OCI-LY1 (cell line): ENCODE measurements around the gene NEK1.

Experiments used
- H2AFZ ChIP-seq: fragments of 200-600 bp; sonication (generic), shearing (Covaris generic); 2 replicates; pipeline ENCODE4 v1.6.0; 2014; ENCODE audit warnings: antibody characterized with exemption, mild to moderate bottlenecking, low read length
- H3F3A ChIP-seq: fragments of 200-600 bp; sonication (generic), shearing (Covaris generic); 2 replicates; pipeline ENCODE4 v1.6.0; 2014; ENCODE audit warnings: mild to moderate bottlenecking, antibody characterized with exemption, low read length, moderate library complexity; ENCODE audit not compliant: insufficient read depth
- H3K27ac ChIP-seq: fragments of 200-600 bp; sonication (generic); 2 replicates; pipeline ENCODE4 v1.5.1; 2014; ENCODE audit warnings: low read length, mixed run types, mild to moderate bottlenecking, low read depth; ENCODE audit not compliant: poor library complexity, severe bottlenecking
- H3K27me3 ChIP-seq: fragments of 200-600 bp; sonication (generic); 2 replicates; pipeline ENCODE4 v1.6.0; 2014; ENCODE audit warnings: antibody characterized with exemption, mild to moderate bottlenecking, low read length, moderate library complexity; ENCODE audit not compliant: insufficient read depth
- H3K36me3 ChIP-seq: fragments of 200-600 bp; sonication (generic); 2 replicates; pipeline ENCODE4 v1.6.1; 2014; ENCODE audit warnings: mild to moderate bottlenecking, antibody characterized with exemption, low read length, moderate library complexity, mixed read lengths; ENCODE audit not compliant: insufficient read depth
- H3K4me1 ChIP-seq: fragments of 200-600 bp; sonication (generic); 2 replicates; pipeline ENCODE4 v1.5.1; 2014; ENCODE audit warnings: mild to moderate bottlenecking, low read length, moderate library complexity; ENCODE audit not compliant: insufficient read depth, severe bottlenecking
- H3K4me2 ChIP-seq: fragments of 200-600 bp; sonication (generic), shearing (Covaris generic); 2 replicates; pipeline ENCODE4 v1.6.1; 2014; ENCODE audit warnings: low read length
- H3K4me3 ChIP-seq: fragments of 200-600 bp; sonication (generic); 2 replicates; pipeline ENCODE4 v1.5.1; 2014; ENCODE audit warnings: low read length, low read depth, mild to moderate bottlenecking, mixed read lengths; ENCODE audit not compliant: poor library complexity, severe bottlenecking
- H3K79me2 ChIP-seq: fragments of 200-600 bp; shearing (Covaris generic); 2 replicates; pipeline ENCODE4 v1.6.1; 2016; ENCODE audit warnings: mixed run types, low read length, mixed read lengths; ENCODE audit not compliant: insufficient read depth
- H3K9ac ChIP-seq: fragments of 200-600 bp; sonication (generic), shearing (Covaris generic); 2 replicates; pipeline ENCODE4 v1.6.1; 2014; ENCODE audit warnings: mild to moderate bottlenecking, low read length, mixed read lengths
- H3K9me2 ChIP-seq: fragments of 200-600 bp; sonication (generic), shearing (Covaris generic); 2 replicates; pipeline ENCODE4 v1.6.1; 2014; ENCODE audit warnings: low read depth, mild to moderate bottlenecking, low read length, mixed read lengths
- H3K9me3 ChIP-seq: fragments of 200-600 bp; shearing (Covaris generic); 2 replicates; pipeline ENCODE4 v1.6.1; 2014; ENCODE audit warnings: low read length, mixed read lengths
- H4K20me1 ChIP-seq: fragments of 200-600 bp; sonication (generic), shearing (Covaris generic); 2 replicates; pipeline ENCODE4 v1.6.0; 2016; ENCODE audit warnings: mild to moderate bottlenecking, low read length; ENCODE audit not compliant: insufficient read depth
- EZH2 ChIP-seq: fragments of 200-600 bp; sonication (generic), shearing (Covaris generic); IDR thresholded peaks from 2 replicates; pipeline ENCODE4 v1.8.0; 2017; ENCODE audit warnings: borderline replicate concordance, mixed run types, mild to moderate bottlenecking, antibody characterized with exemption, low read length, moderate library complexity, mixed read lengths
- TF ChIP-seq, protein P1 (sequence below): fragments of 200-600 bp; sonication (generic), shearing (Covaris generic); IDR thresholded peaks from 2 replicates; pipeline ENCODE4 v1.5.1; 2017; ENCODE audit warnings: mild to moderate bottlenecking, antibody characterized with exemption, low read length, moderate library complexity, mixed read lengths

The NEK1 gene

DNA sequence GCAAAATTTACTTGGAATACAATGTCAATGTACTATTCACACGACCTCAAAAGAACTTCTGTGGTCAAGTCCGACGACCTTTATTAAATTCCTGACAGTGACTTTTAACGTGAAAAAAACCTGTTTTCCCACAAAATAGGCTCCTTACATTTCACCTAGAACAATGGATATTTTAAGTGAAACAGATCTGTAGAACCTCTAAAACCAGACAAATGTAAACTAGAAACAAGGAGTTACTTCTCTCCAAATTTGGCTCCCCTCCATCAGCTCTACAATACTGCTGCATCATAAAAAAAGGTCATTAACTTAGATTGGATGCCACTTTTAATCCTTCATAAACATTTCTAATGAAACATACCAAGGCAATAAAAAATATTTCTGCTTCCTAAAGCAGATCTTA, 1.2 kb downstream of the NEK1 start:
- H3K4me3 ChIP-seq: peak overlapping the region; percentile 100
- no peaks in the 10 kb centered on the region for H4K20me1 ChIP-seq
- no peaks in the 10 kb centered on the region for H3K9me2 ChIP-seq
- peak overlapping the region; percentile 98 for H3K4me2 ChIP-seq
- H3K4me1 ChIP-seq: peaks cover 37% of the 10 kb centered on the region
- no peaks in the 10 kb centered on the region for H3K27me3 ChIP-seq
- H3K79me2 ChIP-seq: peaks cover 20% of the 10 kb centered on the region
- H3F3A ChIP-seq: no peaks in the 10 kb centered on the region
- TF ChIP-seq, protein P1, sequence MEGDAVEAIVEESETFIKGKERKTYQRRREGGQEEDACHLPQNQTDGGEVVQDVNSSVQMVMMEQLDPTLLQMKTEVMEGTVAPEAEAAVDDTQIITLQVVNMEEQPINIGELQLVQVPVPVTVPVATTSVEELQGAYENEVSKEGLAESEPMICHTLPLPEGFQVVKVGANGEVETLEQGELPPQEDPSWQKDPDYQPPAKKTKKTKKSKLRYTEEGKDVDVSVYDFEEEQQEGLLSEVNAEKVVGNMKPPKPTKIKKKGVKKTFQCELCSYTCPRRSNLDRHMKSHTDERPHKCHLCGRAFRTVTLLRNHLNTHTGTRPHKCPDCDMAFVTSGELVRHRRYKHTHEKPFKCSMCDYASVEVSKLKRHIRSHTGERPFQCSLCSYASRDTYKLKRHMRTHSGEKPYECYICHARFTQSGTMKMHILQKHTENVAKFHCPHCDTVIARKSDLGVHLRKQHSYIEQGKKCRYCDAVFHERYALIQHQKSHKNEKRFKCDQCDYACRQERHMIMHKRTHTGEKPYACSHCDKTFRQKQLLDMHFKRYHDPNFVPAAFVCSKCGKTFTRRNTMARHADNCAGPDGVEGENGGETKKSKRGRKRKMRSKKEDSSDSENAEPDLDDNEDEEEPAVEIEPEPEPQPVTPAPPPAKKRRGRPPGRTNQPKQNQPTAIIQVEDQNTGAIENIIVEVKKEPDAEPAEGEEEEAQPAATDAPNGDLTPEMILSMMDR: no peak
- no peak for TF ChIP-seq EZH2
- peak overlapping the region; percentile 17 for H3K27ac ChIP-seq
- no peak overlapping the region for H2AFZ ChIP-seq
- peak overlapping the region; percentile 99 for H3K9ac ChIP-seq
- no peaks in the 10 kb centered on the region for H3K9me3 ChIP-seq
- H3K36me3 ChIP-seq: peaks cover 11% of the 10 kb centered on the region

DNA sequence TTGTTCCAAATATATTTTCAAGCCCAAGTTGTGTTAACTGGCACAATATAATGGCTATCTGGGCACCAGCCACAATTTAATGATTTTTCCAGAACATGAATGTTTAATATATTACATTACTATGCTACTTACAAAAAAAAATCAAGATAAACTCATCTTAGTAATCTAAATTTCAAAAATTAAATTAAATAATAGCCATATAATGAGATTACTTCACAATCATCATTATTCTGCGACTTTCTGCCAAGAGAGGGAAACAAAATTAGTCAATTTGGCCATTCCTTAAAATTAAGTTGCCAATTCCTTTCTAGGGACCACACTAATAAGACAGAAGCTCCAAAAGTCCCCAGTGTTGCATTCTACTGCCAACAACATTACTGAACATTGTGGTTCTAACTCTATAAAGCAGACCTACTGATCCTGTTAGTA, 7.5 kb downstream of the NEK1 start:
- Histone ChIP-seq H3K4me1 (peaks cover 17% of the 10 kb centered on the region), H3K9me3 (no peaks in the 10 kb centered on the region), H3K79me2 (peaks cover 6% of the 10 kb centered on the region; the same call in 1 of the 2 replicates), H4K20me1 (no peaks in the 10 kb centered on the region), H3K9me2 (no peaks in the 10 kb centered on the region), H3K27ac (no peak overlapping the region), H3K36me3 (peaks cover 32% of the 10 kb centered on the region), H2AFZ (no peak overlapping the region), H3F3A (no peaks in the 10 kb centered on the region; the same call in 1 of the 2 replicates), H3K4me3 (no peak overlapping the region), H3K27me3 (no peaks in the 10 kb centered on the region), H3K4me2 (no peak overlapping the region), H3K9ac (no peak overlapping the region)
- TF ChIP-seq, protein P1: no peak
- no peak for TF ChIP-seq EZH2

DNA sequence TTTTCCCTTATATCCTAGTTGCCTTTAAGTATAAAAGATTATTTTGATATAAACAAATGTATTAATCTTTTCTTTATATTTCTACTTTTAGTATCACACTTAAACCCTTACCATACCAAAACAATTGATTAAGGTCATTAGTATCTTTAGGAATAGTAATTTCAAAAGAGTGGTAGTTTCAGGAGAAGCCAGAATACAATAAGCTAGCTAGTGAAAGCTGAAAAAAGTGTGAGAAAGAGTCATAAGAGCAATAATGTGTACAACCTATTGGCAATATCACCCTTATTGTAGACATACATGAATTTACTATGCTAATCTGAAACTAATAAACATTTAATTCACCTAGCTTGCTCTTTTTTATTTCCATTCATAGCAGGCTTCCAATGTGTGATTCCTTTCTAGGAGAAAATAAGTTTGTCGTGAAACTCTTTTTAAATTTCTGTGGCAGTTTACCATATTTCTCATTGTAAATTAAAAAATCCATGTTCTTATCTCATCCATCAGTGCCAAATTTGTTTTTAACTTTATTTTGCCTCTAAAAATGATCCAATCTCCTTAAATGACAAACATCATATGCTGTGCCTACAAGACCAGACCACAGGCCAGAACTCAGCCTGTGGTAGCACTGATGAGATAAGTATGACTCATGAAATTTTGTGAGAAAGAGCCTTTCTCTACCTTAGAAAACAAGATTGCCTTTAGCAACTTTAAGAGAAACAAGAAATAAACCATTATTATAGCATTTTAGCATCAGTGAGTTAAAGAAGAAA, 8.1 kb downstream of the NEK1 start:
- H3K9ac ChIP-seq: no peak overlapping the region
- TF ChIP-seq, protein P1: no peak
- no peak for TF ChIP-seq EZH2
- H3K27me3 ChIP-seq: no peaks in the 10 kb centered on the region
- no peak overlapping the region for H3K27ac ChIP-seq
- no peak overlapping the region for H3K4me3 ChIP-seq
- no peak overlapping the region for H3K4me2 ChIP-seq
- H2AFZ ChIP-seq: no peak overlapping the region
- H3K9me3 ChIP-seq: no peaks in the 10 kb centered on the region
- peaks cover 2% of the 10 kb centered on the region; the same call in 1 of the 2 replicates for H3K79me2 ChIP-seq
- peaks cover 14% of the 10 kb centered on the region for H3K4me1 ChIP-seq
- H3F3A ChIP-seq: no peaks in the 10 kb centered on the region; the same call in 1 of the 2 replicates
- H3K36me3 ChIP-seq: peaks cover 33% of the 10 kb centered on the region
- no peaks in the 10 kb centered on the region for H4K20me1 ChIP-seq
- H3K9me2 ChIP-seq: no peaks in the 10 kb centered on the region
